Panc1 (cell line): ENCODE measurements around the gene KRTAP19-5. TPM values are rescaled to one million over a fixed set of nuclear protein-coding genes. Genes with fewer than 3 reads are reported as not detected.

Experiments
- ATAC-seq: fragments of 200-7000 bp; cut with Tn5 transposase; 2 replicates; pipeline ENCODE4 v1.9.1; 2020; ENCODE audit warnings: mild to moderate bottlenecking, moderate library complexity
- BruUV-seq: library from RNA; stranded (reverse); fragments of 400-500 nt; replicated peaks from 2 replicates; lab custom pipeline; 2021; lab: Mats Ljungman, UMichigan
- CTCF ChIA-PET: fragments of 300-600 bp; sonication (Branson Sonifier 250); formaldehyde crosslinking; loops from one replicate; lab custom pipeline; 2022; ENCODE audit warnings: antibody characterized with exemption; lab: Charles Lee
- POLR2A ChIA-PET: fragments of 300-600 bp; sonication (Branson Sonifier 250); formaldehyde crosslinking; loops from one replicate; lab custom pipeline; 2022; ENCODE audit warnings: antibody characterized with exemption; lab: Charles Lee
- DNase-seq: peaks from one replicate; pipeline ENCODE4 v3.0.0-alpha.2; 2010; ENCODE audit warnings: low read depth, low spot score
- H3K27ac ChIP-seq: 2 replicates; pipeline ENCODE4 v1.5.1; 2011; ENCODE audit warnings: mild to moderate bottlenecking, low read length, inconsistent platforms
- H3K27me3 ChIP-seq: fragments of 200-500 bp; sonication (Bioruptor generic); 2 replicates; pipeline ENCODE4 v1.6.0; 2014; ENCODE audit warnings: low read length, inconsistent platforms; ENCODE audit not compliant: control insufficient read depth, insufficient read depth
- H3K36me3 ChIP-seq: fragments of 200-500 bp; sonication (Bioruptor generic); 2 replicates; pipeline ENCODE4 v1.5.1; 2014; ENCODE audit warnings: inconsistent platforms, mild to moderate bottlenecking, low read length, moderate library complexity; ENCODE audit not compliant: control insufficient read depth, insufficient read depth
- H3K4me1 ChIP-seq: 2 replicates; pipeline ENCODE4 v1.5.1; 2011; ENCODE audit warnings: inconsistent platforms, mild to moderate bottlenecking, low read length, moderate library complexity; ENCODE audit not compliant: control insufficient read depth, insufficient read depth
- H3K4me3 ChIP-seq, 2 experiments: 2 replicates each; pipeline ENCODE4 v1.5.1; 2011 to 2012; ENCODE audit warnings: low read depth in 2 of 2, low read length in 2 of 2, mild to moderate bottlenecking in 2 of 2, inconsistent platforms in 1 of 2, moderate library complexity in 1 of 2
- H3K9me3 ChIP-seq: fragments of 200-500 bp; sonication (Bioruptor generic); 2 replicates; pipeline ENCODE4 v1.5.1; 2014; ENCODE audit warnings: low read depth, mild to moderate bottlenecking, inconsistent platforms, low read length, moderate library complexity; ENCODE audit not compliant: control insufficient read depth, insufficient read depth
- CTCF ChIP-seq: fragments of 450-650 bp; IDR thresholded peaks from 2 replicates; pipeline ENCODE4 v1.5.1; 2017; ENCODE audit warnings: mild to moderate bottlenecking
- POLR2AphosphoS5 ChIP-seq: IDR thresholded peaks from 2 replicates; pipeline ENCODE4 v1.6.1; 2012; ENCODE audit warnings: mild to moderate bottlenecking, low read depth, low read length, moderate library complexity
- SIN3A ChIP-seq: IDR thresholded peaks from 2 replicates; pipeline ENCODE4 v1.6.1; 2012; ENCODE audit warnings: low read depth, mild to moderate bottlenecking, low read length, moderate library complexity, borderline replicate concordance; ENCODE audit not compliant: insufficient read depth
- TCF7L2 ChIP-seq: IDR thresholded peaks from 2 replicates; pipeline ENCODE4 v1.6.1; 2011; ENCODE audit warnings: mild to moderate bottlenecking, low read depth, low read length, inconsistent platforms
- in situ Hi-C: cut with HindIII; loops from 2 replicates; pipeline ENCODE4 v1.10.0; 2016; ENCODE audit warnings: low sequenced_read_pairs, low pct_unique_long_range_greater_than_20kb
- intact Hi-C: fragments of 100-400 bp; cut with micrococcal nuclease; formaldehyde crosslinking; loops from one replicate; pipeline ENCODE4 v1.10.0; 2022; ENCODE audit not compliant: unreplicated experiment
- total RNA-seq: library from RNA; stranded (reverse); gene quantifications from one replicate; pipeline ENCODE4 v1.2.1, GENCODE V29; 2021; ENCODE audit not compliant: unreplicated experiment
- TF ChIP-seq, protein P1 (sequence below), 2 experiments: IDR thresholded peaks; 2 replicates each; pipeline ENCODE4 v1.6.1; 2011 to 2012; ENCODE audit warnings: low read depth in 2 of 2, control low read depth in 1 of 2, low read length in 1 of 2, mild to moderate bottlenecking in 1 of 2, moderate library complexity in 1 of 2; ENCODE audit not compliant: insufficient read depth in 1 of 2

KRTAP19-5 gene
- total RNA-seq, 1 experiment from 2014 or later: not detected

DNA sequence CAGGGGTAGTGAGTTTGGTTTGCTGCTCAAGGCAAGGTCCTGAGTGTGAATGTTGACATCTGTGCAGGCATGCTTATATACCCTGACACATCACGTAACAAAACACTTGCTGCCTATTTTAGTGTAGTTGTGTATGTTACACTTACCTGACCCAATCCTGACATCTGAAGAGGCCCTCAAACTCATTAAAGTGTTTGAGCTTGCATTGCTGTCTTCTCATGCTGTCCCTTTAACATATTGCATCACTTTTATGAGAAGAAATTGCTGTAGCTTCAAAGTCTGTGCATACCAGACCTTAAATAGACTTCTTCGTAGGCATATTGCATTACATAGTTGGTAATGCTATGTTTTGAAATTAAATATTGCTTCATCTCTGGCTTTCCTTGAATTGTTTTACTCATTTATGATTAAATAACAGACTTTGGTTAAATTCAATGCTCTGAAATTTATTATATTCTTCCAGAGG lies 9.9 kb downstream of the KRTAP19-5 start, which contains the start of gene KRTAP19-3:
TSS of gene KRTAP19-3 (minus strand) at position 51 of the 466 bp plus-strand sequence. CDS start 56 bp downstream, outside the sequence.
- no peaks in the 10 kb centered on the region for H3K4me1 ChIP-seq
- no peaks in the 10 kb centered on the region for H3K36me3 ChIP-seq
- BruUV-seq: no TSS peak
- H3K4me3 ChIP-seq: no peak within 1 kb of the TSS
- no peaks in the 10 kb centered on the region for H3K9me3 ChIP-seq
- in situ Hi-C loops (no loop called here), intact Hi-C loops (no loop called here)
- H3K27ac ChIP-seq: no peak within 1 kb of the TSS
- H3K27me3 ChIP-seq: no peaks in the 10 kb centered on the region
- TF ChIP-seq SIN3A (no peak), POLR2AphosphoS5 (no peak), TCF7L2 (no peak), CTCF (no peak)
- TF ChIP-seq, protein P1, sequence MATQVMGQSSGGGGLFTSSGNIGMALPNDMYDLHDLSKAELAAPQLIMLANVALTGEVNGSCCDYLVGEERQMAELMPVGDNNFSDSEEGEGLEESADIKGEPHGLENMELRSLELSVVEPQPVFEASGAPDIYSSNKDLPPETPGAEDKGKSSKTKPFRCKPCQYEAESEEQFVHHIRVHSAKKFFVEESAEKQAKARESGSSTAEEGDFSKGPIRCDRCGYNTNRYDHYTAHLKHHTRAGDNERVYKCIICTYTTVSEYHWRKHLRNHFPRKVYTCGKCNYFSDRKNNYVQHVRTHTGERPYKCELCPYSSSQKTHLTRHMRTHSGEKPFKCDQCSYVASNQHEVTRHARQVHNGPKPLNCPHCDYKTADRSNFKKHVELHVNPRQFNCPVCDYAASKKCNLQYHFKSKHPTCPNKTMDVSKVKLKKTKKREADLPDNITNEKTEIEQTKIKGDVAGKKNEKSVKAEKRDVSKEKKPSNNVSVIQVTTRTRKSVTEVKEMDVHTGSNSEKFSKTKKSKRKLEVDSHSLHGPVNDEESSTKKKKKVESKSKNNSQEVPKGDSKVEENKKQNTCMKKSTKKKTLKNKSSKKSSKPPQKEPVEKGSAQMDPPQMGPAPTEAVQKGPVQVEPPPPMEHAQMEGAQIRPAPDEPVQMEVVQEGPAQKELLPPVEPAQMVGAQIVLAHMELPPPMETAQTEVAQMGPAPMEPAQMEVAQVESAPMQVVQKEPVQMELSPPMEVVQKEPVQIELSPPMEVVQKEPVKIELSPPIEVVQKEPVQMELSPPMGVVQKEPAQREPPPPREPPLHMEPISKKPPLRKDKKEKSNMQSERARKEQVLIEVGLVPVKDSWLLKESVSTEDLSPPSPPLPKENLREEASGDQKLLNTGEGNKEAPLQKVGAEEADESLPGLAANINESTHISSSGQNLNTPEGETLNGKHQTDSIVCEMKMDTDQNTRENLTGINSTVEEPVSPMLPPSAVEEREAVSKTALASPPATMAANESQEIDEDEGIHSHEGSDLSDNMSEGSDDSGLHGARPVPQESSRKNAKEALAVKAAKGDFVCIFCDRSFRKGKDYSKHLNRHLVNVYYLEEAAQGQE (IDR thresholded peaks at IDR 0.05; ENCODE audit: insufficient read depth in 1 of 2, low read depth in 2 of 2, low read length in 1 of 2): no peak
- CTCF ChIA-PET: no interaction called here
- ATAC-seq: no peak
- no peak for DNase-seq
- POLR2A ChIA-PET: no interaction called here

- Histone ChIP-seq H3K27me3 (no peaks in the 10 kb centered on the region), H3K4me3 (no peak within 1 kb of the TSS), H3K27ac (no peak within 1 kb of the TSS), H3K9me3 (no peaks in the 10 kb centered on the region), H3K4me1 (no peaks in the 10 kb centered on the region), H3K36me3 (no peaks in the 10 kb centered on the region)
- ChIA-PET CTCF (no interaction called here), POLR2A (no interaction called here)
- TF ChIP-seq POLR2AphosphoS5 (no peak), SIN3A (no peak), TCF7L2 (no peak), CTCF (no peak)
- TF ChIP-seq, protein P1 (IDR thresholded peaks at IDR 0.05; ENCODE audit: insufficient read depth in 1 of 2, low read depth in 2 of 2, low read length in 1 of 2): no peak
- ATAC-seq (no peak), DNase-seq (no peak)
- BruUV-seq: no TSS peak
- intact Hi-C loops: no loop called here
- in situ Hi-C loops: no loop called here
These were observed 14.6 kb downstream of the KRTAP19-5 start, which contains the start of gene KRTAP19-2 for GRCh38 chr21:30487336-30487735. Gene KRTAP19-2 (minus strand): TSS chr21:30487436. CDS start chr21:30487348, 88 bp downstream.
